ENCODE data around the gene SAE1.
A peak's percentile ranks its signal among the peaks of the same experiment; 100 is the strongest.

Gene SAE1

GRCh38 chr19:47111682-47112165, 18.9 kb upstream of the SAE1 start:
- no CpG with 5 or more reads among the region's 24 CpGs for WGBS, 2 donors (ENCODE audit: extremely low coverage in 2 of 2, insufficient read length in 2 of 2, insufficient replicate concordance in 1 of 2)
- H3K36me3 ChIP-seq (replicated peaks in 1 of 2; ENCODE audit: control insufficient read depth in 2 of 2, insufficient read depth in 2 of 2, low read length in 2 of 2) = peaks cover 0 to 39% of the 10 kb centered on the region in 2 donors
- H3K4me2 ChIP-seq (ENCODE audit: insufficient read depth, low read length, poor library complexity, severe bottlenecking) = peak overlapping the region; percentile 86
- no peaks in the 10 kb centered on the region for H3K27me3 ChIP-seq (ENCODE audit: control insufficient read depth in 3 of 3, insufficient read depth in 3 of 3, low read depth in 1 of 3, low read length in 3 of 3)
- peak overlapping the region; percentile 88 for H2BK120ac ChIP-seq (ENCODE audit: low read depth, low read length)
- peak overlapping the region; percentile 77 for H2AFZ ChIP-seq (ENCODE audit: low read length)
- no peak overlapping the region for H3K14ac ChIP-seq (ENCODE audit: low read length)
- no peak overlapping the region for H4K8ac ChIP-seq (ENCODE audit: low read depth, low read length)
- no peaks in the 10 kb centered on the region for H3K79me1 ChIP-seq (ENCODE audit: low read depth, low read length)
- peak overlapping the region; percentile 14 for H3K4ac ChIP-seq (ENCODE audit: low read length)
- H2BK12ac ChIP-seq (ENCODE audit: low read length) = no peak overlapping the region
- peak overlapping the region; percentile 64 to 87 for H3K4me3 ChIP-seq (ENCODE audit: low read length in 2 of 2)
- H3K23ac ChIP-seq (ENCODE audit: low read depth, low read length, poor library complexity) = peak overlapping the region; percentile 98
- no peak overlapping the region for H2BK15ac ChIP-seq (ENCODE audit: low read length)
- H3K9me3 ChIP-seq (replicated peaks in 1 of 2; ENCODE audit: control insufficient read depth in 2 of 2, insufficient read depth in 1 of 2, low read depth in 1 of 2, low read length in 2 of 2) = no peaks in the 10 kb centered on the region
- peak overlapping the region; percentile 91 for H3K9ac ChIP-seq (ENCODE audit: low read depth, low read length, poor library complexity)
- H4K91ac ChIP-seq (ENCODE audit: low read depth, low read length, poor library complexity) = peak overlapping the region; percentile 48
- peak overlapping the region; percentile 95 for H2BK5ac ChIP-seq (ENCODE audit: low read length)
- peak; percentile 45 for DNase-seq (ENCODE audit: low spot score)
- peak overlapping the region; percentile 100 for H2AK5ac ChIP-seq (ENCODE audit: low read depth, low read length)
- peak overlapping the region; percentile 97 for H3K18ac ChIP-seq (ENCODE audit: low read length)
- peaks cover 8 to 26% of the 10 kb centered on the region in 2 donors for H3K4me1 ChIP-seq (ENCODE audit: control insufficient read depth in 2 of 2, insufficient read depth in 1 of 2, low read depth in 1 of 2, low read length in 2 of 2)
- peak overlapping the region; percentile 93 for H3K27ac ChIP-seq (replicated peaks; ENCODE audit: low read length)

- Histone ChIP-seq H3K27ac (replicated peaks; ENCODE audit: low read length) (peak overlapping the region; percentile 93), H4K8ac (ENCODE audit: low read depth, low read length) (no peak overlapping the region)
- WGBS, 2 donors (ENCODE audit: extremely low coverage in 2 of 2, insufficient read length in 2 of 2, insufficient replicate concordance in 1 of 2) = no CpG with 5 or more reads among the region's 85 CpGs
Measured at GRCh38 chr19:47112166-47112996, 18.3 kb upstream of the SAE1 start.

GRCh38 chr19:47112997-47113849, 17.4 kb upstream of the SAE1 start, which contains the start of gene ZC3H4:
ZC3H4 (minus strand) TSS chr19:47113776; CDS start chr19:47112584, 1,192 bp downstream.
- Histone ChIP-seq H2BK15ac (ENCODE audit: low read length) (no peak within 1 kb of the TSS), H3K9me3 (replicated peaks in 1 of 2; ENCODE audit: control insufficient read depth in 2 of 2, insufficient read depth in 1 of 2, low read depth in 1 of 2, low read length in 2 of 2) (no peaks in the 10 kb centered on the region), H2AFZ (ENCODE audit: low read length) (peak within 1 kb of the TSS; percentile 77), H3K4me1 (ENCODE audit: control insufficient read depth in 2 of 2, insufficient read depth in 1 of 2, low read depth in 1 of 2, low read length in 2 of 2) (peaks cover 8 to 22% of the 10 kb centered on the region in 2 donors), H2BK5ac (ENCODE audit: low read length) (peak within 1 kb of the TSS; percentile 95), H3K36me3 (replicated peaks in 1 of 2; ENCODE audit: control insufficient read depth in 2 of 2, insufficient read depth in 2 of 2, low read length in 2 of 2) (peaks cover 0 to 24% of the 10 kb centered on the region in 2 donors), H3K27me3 (ENCODE audit: control insufficient read depth in 3 of 3, insufficient read depth in 3 of 3, low read depth in 1 of 3, low read length in 3 of 3) (no peaks in the 10 kb centered on the region), H4K8ac (ENCODE audit: low read depth, low read length) (no peak within 1 kb of the TSS), H4K91ac (ENCODE audit: low read depth, low read length, poor library complexity) (peak within 1 kb of the TSS; percentile 99), H3K4me2 (ENCODE audit: insufficient read depth, low read length, poor library complexity, severe bottlenecking) (peak within 1 kb of the TSS; percentile 86), H3K4ac (ENCODE audit: low read length) (peak within 1 kb of the TSS; percentile 60), H3K9ac (ENCODE audit: low read depth, low read length, poor library complexity) (peak within 1 kb of the TSS; percentile 91), H3K18ac (ENCODE audit: low read length) (peak within 1 kb of the TSS; percentile 100), H3K4me3 (ENCODE audit: low read length in 2 of 2) (peak within 1 kb of the TSS; percentile 64 to 90), H2BK120ac (ENCODE audit: low read depth, low read length) (peak within 1 kb of the TSS; percentile 32), H3K23ac (ENCODE audit: low read depth, low read length, poor library complexity) (peak within 1 kb of the TSS; percentile 98), H2AK5ac (ENCODE audit: low read depth, low read length) (peak within 1 kb of the TSS; percentile 100), H2BK12ac (ENCODE audit: low read length) (peak within 1 kb of the TSS; percentile 34), H3K14ac (ENCODE audit: low read length) (peak within 1 kb of the TSS; percentile 85), H3K27ac (replicated peaks; ENCODE audit: low read length) (peak within 1 kb of the TSS; percentile 98), H3K79me1 (ENCODE audit: low read depth, low read length) (no peaks in the 10 kb centered on the region)
- no CpG with 5 or more reads among the region's 59 CpGs for WGBS, 2 donors (ENCODE audit: extremely low coverage in 2 of 2, insufficient read length in 2 of 2, insufficient replicate concordance in 1 of 2)
- DNase-seq (ENCODE audit: low spot score) = peak; percentile 98

More at GRCh38 chr19:47112166-47112996, 18.3 kb upstream of the SAE1 start:
- Histone ChIP-seq H2BK5ac (ENCODE audit: low read length) (peak overlapping the region; percentile 95), H3K4me1 (ENCODE audit: control insufficient read depth in 2 of 2, insufficient read depth in 1 of 2, low read depth in 1 of 2, low read length in 2 of 2) (peaks cover 8 to 22% of the 10 kb centered on the region in 2 donors), H2AK5ac (ENCODE audit: low read depth, low read length) (peak overlapping the region; percentile 100), H3K9ac (ENCODE audit: low read depth, low read length, poor library complexity) (peak overlapping the region; percentile 91), H4K91ac (ENCODE audit: low read depth, low read length, poor library complexity) (peak overlapping the region; percentile 99), H3K14ac (ENCODE audit: low read length) (peak overlapping the region; percentile 85), H3K36me3 (replicated peaks in 1 of 2; ENCODE audit: control insufficient read depth in 2 of 2, insufficient read depth in 2 of 2, low read length in 2 of 2) (peaks cover 0 to 32% of the 10 kb centered on the region in 2 donors), H3K4ac (ENCODE audit: low read length) (peak overlapping the region; percentile 60), H2BK12ac (ENCODE audit: low read length) (peak overlapping the region; percentile 34), H3K4me3 (ENCODE audit: low read length in 2 of 2) (peak overlapping the region; percentile 64 to 90), H3K79me1 (ENCODE audit: low read depth, low read length) (no peaks in the 10 kb centered on the region), H3K23ac (ENCODE audit: low read depth, low read length, poor library complexity) (peak overlapping the region; percentile 98), H3K27me3 (ENCODE audit: control insufficient read depth in 3 of 3, insufficient read depth in 3 of 3, low read depth in 1 of 3, low read length in 3 of 3) (no peaks in the 10 kb centered on the region), H3K9me3 (replicated peaks in 1 of 2; ENCODE audit: control insufficient read depth in 2 of 2, insufficient read depth in 1 of 2, low read depth in 1 of 2, low read length in 2 of 2) (no peaks in the 10 kb centered on the region), H2AFZ (ENCODE audit: low read length) (peak overlapping the region; percentile 77), H2BK15ac (ENCODE audit: low read length) (no peak overlapping the region), H2BK120ac (ENCODE audit: low read depth, low read length) (peak overlapping the region; percentile 88), H3K18ac (ENCODE audit: low read length) (peak overlapping the region; percentile 100), H3K4me2 (ENCODE audit: insufficient read depth, low read length, poor library complexity, severe bottlenecking) (peak overlapping the region; percentile 86)
- DNase-seq (ENCODE audit: low spot score) = peak; percentile 72
